Peyer's patch (tissue), 4 donors: ENCODE results near the gene MYF6.

Experiments
- CTCF ChIP-seq, 6 experiments: fragments of 450-650 bp in 4 of 6; fragments of 200-600 bp in 2 of 6; sonication (generic) in 1 of 6; IDR thresholded peaks; one replicate each; pipeline ENCODE4 v1.5.1; 2017 to 2019; ENCODE audit warnings: antibody characterized with exemption in 6 of 6, mild to moderate bottlenecking in 3 of 6, moderate library complexity in 1 of 6
- POLR2A ChIP-seq, 2 donors: fragments of 450-650 bp; IDR thresholded peaks; one replicate each; pipeline ENCODE4 v1.5.1; 2017; ENCODE audit warnings: antibody characterized with exemption in 2 of 2, mild to moderate bottlenecking in 2 of 2, moderate library complexity in 2 of 2

GRCh38 chr12:80681786-80682185 lies 25.6 kb upstream of the MYF6 start:
- TF ChIP-seq CTCF (IDR thresholded peaks at IDR 0.05), result no peak
- TF ChIP-seq POLR2A (IDR thresholded peaks at IDR 0.05), result no peak
